IMR-90 (cell line): ENCODE measurements around the gene HCRTR2. TPM values are rescaled to one million over a fixed set of nuclear protein-coding genes. Genes with fewer than 3 reads are reported as not detected.

Experiments used
- ATAC-seq: fragments of 200-7000 bp; cut with Tn5 transposase; 2 replicates; pipeline ENCODE4 v1.9.1; 2020; ENCODE audit warnings: low read depth, mild to moderate bottlenecking, moderate library complexity
- BruUV-seq: library from RNA; stranded (reverse); fragments of 400-500 nt; replicated peaks from 2 replicates; lab custom pipeline; 2021; lab: Mats Ljungman, UMichigan
- CTCF ChIA-PET: fragments of 300-600 bp; formaldehyde crosslinking; extraction: SDS; loops from one replicate; lab custom pipeline; 2021; ENCODE audit warnings: antibody characterized with exemption; lab: Yijun Ruan, JAX
- POLR2A ChIA-PET: fragments of 300-600 bp; sonication (Branson Sonifier 250); formaldehyde crosslinking; loops from one replicate; lab custom pipeline; 2022; ENCODE audit warnings: antibody characterized with exemption; ENCODE audit not compliant: unreplicated experiment; lab: Charles Lee
- DNase-seq: peaks from one replicate; pipeline ENCODE4 v3.0.0; 2013
- H2AFZ ChIP-seq: replicated peaks from 2 replicates; pipeline ENCODE3; 2013; ENCODE audit warnings: low read length, mild to moderate bottlenecking; ENCODE audit not compliant: poor library complexity
- H2AK5ac ChIP-seq: 2 replicates; pipeline ENCODE4 v1.6.1; 2013; ENCODE audit warnings: low read depth, low read length, inconsistent platforms
- H2AK9ac ChIP-seq: replicated peaks from 2 replicates; pipeline ENCODE3; 2013; ENCODE audit warnings: mild to moderate bottlenecking, low read depth, low read length, moderate library complexity; ENCODE audit not compliant: poor library complexity
- H2BK120ac ChIP-seq: 2 replicates; pipeline ENCODE4 v1.6.1; 2013; ENCODE audit warnings: low read depth, low read length, inconsistent platforms
- H2BK15ac ChIP-seq: 3 replicates; pipeline ENCODE4 v1.6.1; 2013; ENCODE audit warnings: low read depth, low read length, inconsistent platforms
- H2BK20ac ChIP-seq: 2 replicates; pipeline ENCODE4 v1.6.1; 2013; ENCODE audit warnings: low read depth, mild to moderate bottlenecking, inconsistent platforms, low read length, moderate library complexity
- H2BK5ac ChIP-seq: 2 replicates; pipeline ENCODE4 v1.6.1; 2013; ENCODE audit warnings: mild to moderate bottlenecking, low read depth, low read length, inconsistent platforms; ENCODE audit not compliant: poor library complexity, severe bottlenecking
- H3K14ac ChIP-seq: replicated peaks from 2 replicates; pipeline ENCODE4 v1.6.1; 2013; ENCODE audit warnings: low read depth, low read length, inconsistent platforms
- H3K18ac ChIP-seq: 2 replicates; pipeline ENCODE4 v1.6.1; 2013; ENCODE audit warnings: low read depth, low read length, control low read depth
- H3K23ac ChIP-seq: 2 replicates; pipeline ENCODE4 v1.6.1; 2013; ENCODE audit warnings: low read depth, low read length, inconsistent platforms
- H3K27ac ChIP-seq: 2 replicates; pipeline ENCODE4 v1.5.1; 2013; ENCODE audit warnings: mild to moderate bottlenecking, control low read depth, low read length; ENCODE audit not compliant: insufficient read depth
- H3K27me3 ChIP-seq: 2 replicates; pipeline ENCODE4 v1.6.1; 2013; ENCODE audit warnings: low read length; ENCODE audit not compliant: control insufficient read depth, insufficient read depth
- H3K36me3 ChIP-seq: 2 replicates; pipeline ENCODE4 v1.6.1; 2013; ENCODE audit warnings: low read length, mixed read lengths; ENCODE audit not compliant: control insufficient read depth, insufficient read depth
- H3K4ac ChIP-seq: 2 replicates; pipeline ENCODE4 v1.6.1; 2013; ENCODE audit warnings: low read depth, low read length, inconsistent platforms
- H3K4me1 ChIP-seq: 2 replicates; pipeline ENCODE4 v1.6.1; 2013; ENCODE audit warnings: low read length, mixed read lengths; ENCODE audit not compliant: control insufficient read depth, insufficient read depth
- H3K4me2 ChIP-seq: 2 replicates; pipeline ENCODE4 v1.6.1; 2013; ENCODE audit warnings: low read depth, mild to moderate bottlenecking, control low read depth, low read length, moderate library complexity
- H3K4me3 ChIP-seq: 2 replicates; pipeline ENCODE4 v1.5.1; 2013; ENCODE audit warnings: low read depth, mild to moderate bottlenecking, control low read depth, low read length, moderate library complexity; ENCODE audit not compliant: insufficient read depth
- H3K56ac ChIP-seq: 2 replicates; pipeline ENCODE4 v1.6.1; 2013; ENCODE audit warnings: low read length, inconsistent platforms; ENCODE audit not compliant: insufficient read depth; ENCODE audit errors: extremely low read depth
- H3K79me1 ChIP-seq, 2 experiments: 2 replicates each; pipeline ENCODE4 v1.6.1; 2013; ENCODE audit warnings: low read length in 2 of 2, inconsistent platforms in 1 of 2, low read depth in 1 of 2
- H3K9ac ChIP-seq: 2 replicates; pipeline ENCODE4 v1.6.1; 2013; ENCODE audit warnings: low read depth, low read length, control low read depth
- H3K9me1 ChIP-seq: 2 replicates; pipeline ENCODE4 v1.6.1; 2013; ENCODE audit warnings: low read length, inconsistent platforms; ENCODE audit not compliant: insufficient read depth
- H3K9me3 ChIP-seq: 2 replicates; pipeline ENCODE4 v1.6.1; 2013; ENCODE audit warnings: low read length; ENCODE audit not compliant: control insufficient read depth, insufficient read depth
- H4K20me1 ChIP-seq: 2 replicates; pipeline ENCODE4 v1.6.1; 2013; ENCODE audit warnings: low read length, inconsistent platforms; ENCODE audit not compliant: insufficient read depth
- H4K5ac ChIP-seq: 2 replicates; pipeline ENCODE4 v1.6.1; 2013; ENCODE audit warnings: mild to moderate bottlenecking, low read depth, low read length, control low read depth
- H4K8ac ChIP-seq, 2 experiments: 2 replicates each; pipeline ENCODE4 v1.6.1; 2013; ENCODE audit warnings: low read depth in 2 of 2, low read length in 2 of 2, control low read depth in 1 of 2, inconsistent platforms in 1 of 2
- H4K91ac ChIP-seq: 2 replicates; pipeline ENCODE4 v1.6.1; 2013; ENCODE audit warnings: low read depth, low read length, inconsistent platforms; ENCODE audit not compliant: insufficient read depth
- BHLHE40 ChIP-seq: fragments of 150-350 bp; IDR thresholded peaks from 2 replicates; pipeline ENCODE4 v1.6.1; 2016; ENCODE audit warnings: mild to moderate bottlenecking, low read depth, low read length
- CEBPB ChIP-seq: IDR thresholded peaks from 2 replicates; pipeline ENCODE4 v1.6.1; 2012; ENCODE audit warnings: low read depth, low read length, improper control_type of control experiment
- CHD1 ChIP-seq: IDR thresholded peaks from 2 replicates; pipeline ENCODE4 v1.6.1; 2012; ENCODE audit warnings: low read depth, low read length, improper control_type of control experiment
- FOS ChIP-seq: fragments of 150-350 bp; IDR thresholded peaks from 2 replicates; pipeline ENCODE4 v1.6.1; 2016; ENCODE audit warnings: low read depth, low read length
- MAFK ChIP-seq: IDR thresholded peaks from 2 replicates; pipeline ENCODE4 v1.6.1; 2012; ENCODE audit warnings: low read depth, low read length, improper control_type of control experiment
- MAZ ChIP-seq: IDR thresholded peaks from 2 replicates; pipeline ENCODE4 v1.6.1; 2012; ENCODE audit warnings: low read depth, mild to moderate bottlenecking, low read length, improper control_type of control experiment, moderate library complexity, borderline replicate concordance
- MXI1 ChIP-seq: IDR thresholded peaks from 2 replicates; pipeline ENCODE4 v1.6.1; 2012; ENCODE audit warnings: low read depth, mild to moderate bottlenecking, low read length, moderate library complexity, borderline replicate concordance
- NFE2L2 ChIP-seq: fragments of 150-350 bp; IDR thresholded peaks from 2 replicates; pipeline ENCODE4 v1.6.1; 2016; ENCODE audit warnings: low read depth, mild to moderate bottlenecking, low read length
- POLR2A ChIP-seq: IDR thresholded peaks from 2 replicates; pipeline ENCODE4 v1.6.1; 2012; ENCODE audit warnings: mild to moderate bottlenecking, low read depth, low read length
- RAD21 ChIP-seq: IDR thresholded peaks from 2 replicates; pipeline ENCODE4 v1.6.1; 2012; ENCODE audit warnings: low read length, improper control_type of control experiment
- RCOR1 ChIP-seq: IDR thresholded peaks from 2 replicates; pipeline ENCODE4 v1.6.1; 2012; ENCODE audit warnings: mild to moderate bottlenecking, low read length, improper control_type of control experiment; ENCODE audit not compliant: insufficient replicate concordance
- RFX5 ChIP-seq: IDR thresholded peaks from 2 replicates; pipeline ENCODE4 v1.8.0; 2012; ENCODE audit warnings: low read depth, mild to moderate bottlenecking, low read length, moderate library complexity
- SMC3 ChIP-seq: fragments of 150-350 bp; IDR thresholded peaks from 2 replicates; pipeline ENCODE4 v1.6.1; 2016; ENCODE audit warnings: low read depth, mild to moderate bottlenecking, antibody characterized with exemption, low read length, moderate library complexity
- WGBS, 2 experiments: methylation state at CpG; one replicate each; pipeline versions ENCODE4 v1.1.5 to v1.1.7; 2013; ENCODE audit warnings: missing lambda C conversion rate in 2 of 2; ENCODE audit not compliant: insufficient read length in 1 of 2; ENCODE audit errors: extremely low coverage in 2 of 2; 5-methylcytosine and 5-hydroxymethylcytosine counted together
- dilution Hi-C: fragments of 300-500 bp; cut with HindIII; formaldehyde crosslinking; loops from one replicate; pipeline ENCODE4 v1.14.3; 2018; ENCODE audit warnings: low sequenced_read_pairs; ENCODE audit not compliant: unreplicated experiment
- in situ Hi-C: fragments of 300-500 bp; cut with MboI; formaldehyde crosslinking; loops from 3 replicates; pipeline ENCODE4 v1.14.3; 2019; ENCODE audit warnings: low sequenced_read_pairs, inconsistent platforms, mixed read lengths
- intact Hi-C: fragments of 100-400 bp; cut with micrococcal nuclease; formaldehyde crosslinking; loops from 2 replicates; pipeline ENCODE4 v1.10.0; 2022
- polyA plus RNA-seq, 3 experiments: library from polyadenylated mRNA; depleted of rRNA; stranded (reverse); fragments of >200 nt; gene quantifications; 2 replicates each; pipeline ENCODE4 v1.2.3, GENCODE V29; 2012; ENCODE audit warnings: low replicate concordance in 1 of 3
- total RNA-seq: library from RNA; depleted of rRNA; stranded (reverse); fragments of >200 nt; gene quantifications from 2 replicates; pipeline ENCODE4 v1.2.3, GENCODE V29; 2012
- TF ChIP-seq, protein P1 (sequence below): fragments of 150-350 bp; IDR thresholded peaks from 2 replicates; pipeline ENCODE4 v1.6.1; 2016; ENCODE audit warnings: low read depth, mild to moderate bottlenecking, low read length, moderate library complexity, borderline replicate concordance
- TF ChIP-seq, protein P2 (sequence below): fragments of 150-350 bp; IDR thresholded peaks from 2 replicates; pipeline ENCODE4 v1.6.1; 2017; ENCODE audit warnings: mild to moderate bottlenecking, antibody characterized with exemption, low read length, low read depth
- TF ChIP-seq, protein P3 (sequence below): conservative IDR thresholded peaks from 2 replicates; pipeline ENCODE4 v1.5.1; 2012; ENCODE audit warnings: mild to moderate bottlenecking, low read depth, low read length, improper control_type of control experiment

Gene HCRTR2
- total and polyA plus RNA-seq, 2 of the 4 experiments (the other 2 are of a cell fraction) = not detected

DNA sequence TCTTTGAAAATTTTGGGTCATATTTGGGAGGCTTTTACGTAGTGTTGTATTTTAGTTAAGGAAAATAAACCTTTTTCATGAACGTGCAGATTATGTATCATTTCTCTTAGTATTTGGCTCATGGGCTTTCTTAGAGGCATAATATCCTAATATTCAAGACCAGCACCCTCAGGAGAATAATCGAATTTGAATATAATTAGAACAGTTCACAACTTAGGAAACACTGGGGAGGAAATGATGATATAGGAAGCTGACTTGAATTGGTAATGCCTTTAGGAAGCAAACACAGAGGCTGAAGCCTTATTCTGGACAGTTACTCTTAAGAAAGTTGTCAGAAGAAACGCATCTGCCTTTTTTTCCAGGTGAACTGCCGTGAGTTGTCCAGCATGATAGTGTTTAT lies 152.9 kb downstream of the HCRTR2 start, which contains the start of gene GFRAL:
Gene GFRAL (plus strand): TSS at position 301 of the 400 bp plus-strand sequence. CDS start 86 bp downstream, at position 387.
- intact Hi-C loops (no loop called here), in situ Hi-C loops (no loop called here), dilution Hi-C loops (no loop called here)
- Histone ChIP-seq H3K23ac (no peak within 1 kb of the TSS), H2BK15ac (no peak within 1 kb of the TSS), H4K8ac (no peak within 1 kb of the TSS), H3K27ac (no peak within 1 kb of the TSS), H2AFZ (no peak within 1 kb of the TSS), H3K36me3 (no peaks in the 10 kb centered on the region), H3K4ac (no peak within 1 kb of the TSS), H2AK9ac (no peak within 1 kb of the TSS), H4K5ac (no peak within 1 kb of the TSS), H3K56ac (no peak within 1 kb of the TSS), H4K91ac (no peak within 1 kb of the TSS), H3K27me3 (no peaks in the 10 kb centered on the region), H3K4me1 (no peaks in the 10 kb centered on the region), H3K4me2 (no peak within 1 kb of the TSS), H3K14ac (no peak within 1 kb of the TSS), H2AK5ac (no peak within 1 kb of the TSS), H3K79me1 (no peaks in the 10 kb centered on the region), H3K18ac (no peak within 1 kb of the TSS), H2BK120ac (no peak within 1 kb of the TSS), H3K9me3 (no peaks in the 10 kb centered on the region), H3K9ac (no peak within 1 kb of the TSS), H2BK20ac (no peak within 1 kb of the TSS), H3K9me1 (no peaks in the 10 kb centered on the region), H3K4me3 (no peak within 1 kb of the TSS), H4K20me1 (no peaks in the 10 kb centered on the region), H2BK5ac (no peak within 1 kb of the TSS)
- no peak for DNase-seq
- BruUV-seq = no TSS peak
- POLR2A ChIA-PET = no interaction called here
- CTCF ChIA-PET = no interaction called here
- TF ChIP-seq MXI1 = no peak
- TF ChIP-seq, protein P1, sequence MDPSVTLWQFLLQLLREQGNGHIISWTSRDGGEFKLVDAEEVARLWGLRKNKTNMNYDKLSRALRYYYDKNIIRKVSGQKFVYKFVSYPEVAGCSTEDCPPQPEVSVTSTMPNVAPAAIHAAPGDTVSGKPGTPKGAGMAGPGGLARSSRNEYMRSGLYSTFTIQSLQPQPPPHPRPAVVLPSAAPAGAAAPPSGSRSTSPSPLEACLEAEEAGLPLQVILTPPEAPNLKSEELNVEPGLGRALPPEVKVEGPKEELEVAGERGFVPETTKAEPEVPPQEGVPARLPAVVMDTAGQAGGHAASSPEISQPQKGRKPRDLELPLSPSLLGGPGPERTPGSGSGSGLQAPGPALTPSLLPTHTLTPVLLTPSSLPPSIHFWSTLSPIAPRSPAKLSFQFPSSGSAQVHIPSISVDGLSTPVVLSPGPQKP = no peak
- no peak for TF ChIP-seq CHD1
- TF ChIP-seq FOS = no peak
- no peak for TF ChIP-seq NFE2L2
- TF ChIP-seq RFX5 = no peak
- no peak for TF ChIP-seq MAZ
- TF ChIP-seq, protein P2, sequence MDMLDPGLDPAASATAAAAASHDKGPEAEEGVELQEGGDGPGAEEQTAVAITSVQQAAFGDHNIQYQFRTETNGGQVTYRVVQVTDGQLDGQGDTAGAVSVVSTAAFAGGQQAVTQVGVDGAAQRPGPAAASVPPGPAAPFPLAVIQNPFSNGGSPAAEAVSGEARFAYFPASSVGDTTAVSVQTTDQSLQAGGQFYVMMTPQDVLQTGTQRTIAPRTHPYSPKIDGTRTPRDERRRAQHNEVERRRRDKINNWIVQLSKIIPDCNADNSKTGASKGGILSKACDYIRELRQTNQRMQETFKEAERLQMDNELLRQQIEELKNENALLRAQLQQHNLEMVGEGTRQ = no peak
- TF ChIP-seq, protein P3, sequence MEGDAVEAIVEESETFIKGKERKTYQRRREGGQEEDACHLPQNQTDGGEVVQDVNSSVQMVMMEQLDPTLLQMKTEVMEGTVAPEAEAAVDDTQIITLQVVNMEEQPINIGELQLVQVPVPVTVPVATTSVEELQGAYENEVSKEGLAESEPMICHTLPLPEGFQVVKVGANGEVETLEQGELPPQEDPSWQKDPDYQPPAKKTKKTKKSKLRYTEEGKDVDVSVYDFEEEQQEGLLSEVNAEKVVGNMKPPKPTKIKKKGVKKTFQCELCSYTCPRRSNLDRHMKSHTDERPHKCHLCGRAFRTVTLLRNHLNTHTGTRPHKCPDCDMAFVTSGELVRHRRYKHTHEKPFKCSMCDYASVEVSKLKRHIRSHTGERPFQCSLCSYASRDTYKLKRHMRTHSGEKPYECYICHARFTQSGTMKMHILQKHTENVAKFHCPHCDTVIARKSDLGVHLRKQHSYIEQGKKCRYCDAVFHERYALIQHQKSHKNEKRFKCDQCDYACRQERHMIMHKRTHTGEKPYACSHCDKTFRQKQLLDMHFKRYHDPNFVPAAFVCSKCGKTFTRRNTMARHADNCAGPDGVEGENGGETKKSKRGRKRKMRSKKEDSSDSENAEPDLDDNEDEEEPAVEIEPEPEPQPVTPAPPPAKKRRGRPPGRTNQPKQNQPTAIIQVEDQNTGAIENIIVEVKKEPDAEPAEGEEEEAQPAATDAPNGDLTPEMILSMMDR = no peak
- no peak for TF ChIP-seq CEBPB
- no peak for TF ChIP-seq BHLHE40
- no peak for TF ChIP-seq MAFK
- no peak for TF ChIP-seq POLR2A
- no peak for TF ChIP-seq RCOR1
- TF ChIP-seq SMC3 = no peak
- TF ChIP-seq RAD21 = no peak
- no CpG with 5 or more reads among the region's 5 CpGs for WGBS, 2 experiments
- no peak for ATAC-seq
